ENCODE measurements around the gene FADS3.

FADS3 gene

DNA sequence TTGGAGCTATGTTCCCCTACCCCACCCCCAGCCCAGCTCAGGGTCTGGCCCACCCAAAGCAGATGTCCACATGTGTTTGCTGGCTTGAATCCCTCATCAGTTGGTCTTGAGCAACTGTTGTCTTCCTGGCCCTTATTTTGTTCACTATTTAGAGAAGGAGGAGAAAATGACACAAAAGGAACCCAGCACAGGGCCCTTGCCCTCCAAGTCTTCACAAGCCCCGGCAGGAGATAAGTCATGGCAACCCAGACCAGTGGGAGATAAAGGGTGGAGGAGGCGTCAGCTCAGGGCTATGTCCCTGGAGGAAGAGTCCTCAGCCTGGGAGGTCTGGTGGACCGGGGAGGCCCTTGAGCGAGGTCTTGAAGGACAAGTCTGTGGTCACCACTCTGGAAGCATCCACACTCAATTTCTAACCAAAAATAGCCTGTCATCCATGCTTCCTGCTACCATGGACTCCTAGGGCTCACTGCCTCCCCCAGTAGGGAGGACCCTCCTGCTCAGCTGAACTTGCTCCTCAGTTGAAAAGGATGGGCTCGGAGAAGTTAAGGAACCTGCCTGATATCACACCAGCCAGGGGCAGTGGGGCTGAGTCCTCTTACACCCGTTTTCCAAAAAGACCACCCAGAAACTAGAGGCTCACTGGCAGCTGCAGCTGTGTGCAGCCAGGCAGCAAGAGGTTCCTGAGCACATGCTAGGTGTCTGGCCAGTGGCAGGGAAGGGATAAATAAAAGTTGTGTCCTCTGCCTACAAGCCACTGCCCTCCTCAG is 27.8 kb upstream of the FADS3 start:
- TF ChIP-seq, protein P1, sequence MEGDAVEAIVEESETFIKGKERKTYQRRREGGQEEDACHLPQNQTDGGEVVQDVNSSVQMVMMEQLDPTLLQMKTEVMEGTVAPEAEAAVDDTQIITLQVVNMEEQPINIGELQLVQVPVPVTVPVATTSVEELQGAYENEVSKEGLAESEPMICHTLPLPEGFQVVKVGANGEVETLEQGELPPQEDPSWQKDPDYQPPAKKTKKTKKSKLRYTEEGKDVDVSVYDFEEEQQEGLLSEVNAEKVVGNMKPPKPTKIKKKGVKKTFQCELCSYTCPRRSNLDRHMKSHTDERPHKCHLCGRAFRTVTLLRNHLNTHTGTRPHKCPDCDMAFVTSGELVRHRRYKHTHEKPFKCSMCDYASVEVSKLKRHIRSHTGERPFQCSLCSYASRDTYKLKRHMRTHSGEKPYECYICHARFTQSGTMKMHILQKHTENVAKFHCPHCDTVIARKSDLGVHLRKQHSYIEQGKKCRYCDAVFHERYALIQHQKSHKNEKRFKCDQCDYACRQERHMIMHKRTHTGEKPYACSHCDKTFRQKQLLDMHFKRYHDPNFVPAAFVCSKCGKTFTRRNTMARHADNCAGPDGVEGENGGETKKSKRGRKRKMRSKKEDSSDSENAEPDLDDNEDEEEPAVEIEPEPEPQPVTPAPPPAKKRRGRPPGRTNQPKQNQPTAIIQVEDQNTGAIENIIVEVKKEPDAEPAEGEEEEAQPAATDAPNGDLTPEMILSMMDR (IDR thresholded peaks at IDR 0.05; ENCODE audit: low read depth, low read length, missing control alignments): no peak
- DNase-seq (ENCODE audit: low read depth): no peak

DNA sequence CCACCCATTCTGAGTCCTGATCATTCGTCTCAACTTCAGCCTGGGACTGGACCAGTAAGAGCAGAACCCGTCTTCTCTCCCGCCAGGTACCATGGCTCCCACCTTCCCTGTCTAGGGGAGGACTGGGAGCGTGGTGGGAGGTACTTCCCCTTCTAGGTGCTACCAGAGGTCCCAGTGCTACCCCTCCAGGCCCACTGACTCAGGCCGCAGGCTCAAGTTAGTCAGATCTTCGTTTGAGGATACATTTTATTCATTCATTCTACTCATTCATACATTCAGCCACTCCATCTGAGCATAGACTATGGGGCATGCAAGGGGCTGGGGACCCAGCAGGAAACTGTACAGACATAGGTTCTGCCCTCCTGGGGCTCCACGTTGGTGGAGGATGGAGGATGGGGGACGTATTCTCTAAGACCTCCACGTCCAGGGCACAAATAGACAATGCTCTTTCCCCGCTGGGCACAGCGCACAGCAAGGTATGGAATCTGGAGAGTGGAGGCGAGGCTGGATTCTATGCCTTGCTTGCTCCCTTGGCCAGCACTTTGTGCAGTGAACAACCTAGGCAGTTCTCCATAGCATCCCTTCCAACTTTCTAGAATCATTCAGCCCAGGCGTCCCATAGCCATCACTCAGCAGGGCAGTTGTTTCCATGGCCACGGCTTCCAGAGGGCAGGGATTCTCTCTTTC is 27.0 kb upstream of the FADS3 start:
- no peak for DNase-seq (ENCODE audit: low read depth)
- H3K4me3 ChIP-seq (ENCODE audit: low read depth, low read length): no peak overlapping the region
- TF ChIP-seq, protein P1 (IDR thresholded peaks at IDR 0.05; ENCODE audit: low read depth, low read length, missing control alignments): no peak

More for the DNA sequence above, 27.8 kb upstream of the FADS3 start:
- H3K4me3 ChIP-seq (ENCODE audit: low read depth, low read length): no peak overlapping the region

DNA sequence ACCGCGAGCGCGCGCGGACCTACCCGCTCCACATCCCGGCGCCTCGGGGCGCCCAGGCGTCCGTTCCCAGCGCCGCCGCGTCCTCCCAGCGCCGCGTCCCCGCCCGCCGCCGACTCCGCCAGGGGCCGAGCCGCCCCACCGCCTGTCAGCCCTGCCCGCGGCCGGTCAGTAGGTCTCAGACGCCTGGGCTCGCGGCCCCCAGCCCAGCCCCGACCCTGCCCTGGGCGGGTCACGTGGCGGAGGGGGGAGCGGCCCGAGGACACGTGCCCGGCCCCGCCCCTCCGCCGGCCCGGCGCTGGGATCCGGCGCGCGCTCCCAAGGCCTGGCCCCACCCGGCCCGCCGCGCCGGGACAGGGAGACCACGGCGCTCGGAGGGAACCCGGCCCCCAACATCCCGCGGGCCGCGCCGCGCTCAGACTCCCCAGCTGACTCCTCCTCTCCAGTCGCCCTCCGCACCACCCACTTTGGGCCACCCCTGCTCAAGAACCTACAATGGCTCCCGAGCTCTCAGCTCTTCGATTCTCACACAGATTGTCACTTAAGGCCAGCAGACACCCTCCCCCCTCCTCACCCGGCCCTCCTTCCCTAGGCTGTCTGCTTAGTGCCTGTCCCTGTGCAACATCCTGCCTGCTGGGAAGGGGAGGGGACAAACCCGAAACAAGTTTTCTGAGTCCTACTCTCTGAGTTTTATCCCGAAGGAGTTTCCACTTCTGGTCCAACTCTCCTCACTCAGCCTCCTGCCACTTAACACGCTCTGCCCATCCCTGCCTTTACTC is 26.2 kb upstream of the FADS3 start, which contains the start of gene RAB3IL1:
TSS of gene RAB3IL1 (minus strand) at position 233 of the 776 bp plus-strand sequence. CDS start at position 34, 199 bp downstream.
- TF ChIP-seq, protein P1 (IDR thresholded peaks at IDR 0.05; ENCODE audit: low read depth, low read length, missing control alignments): no peak
- DNase-seq (ENCODE audit: low read depth): no peak
- H3K4me3 ChIP-seq (ENCODE audit: low read depth, low read length): no peak within 1 kb of the TSS; the same call in 1 of the 2 replicates

- DNase-seq (ENCODE audit: low read depth): no peak
- TF ChIP-seq, protein P1 (IDR thresholded peaks at IDR 0.05; ENCODE audit: low read depth, low read length, missing control alignments): no peak
- no peak overlapping the region; the same call in 1 of the 2 replicates for H3K4me3 ChIP-seq (ENCODE audit: low read depth, low read length)
These were observed 25.5 kb upstream of the FADS3 start for GRCh38 chr11:61916737-61917333.

DNA sequence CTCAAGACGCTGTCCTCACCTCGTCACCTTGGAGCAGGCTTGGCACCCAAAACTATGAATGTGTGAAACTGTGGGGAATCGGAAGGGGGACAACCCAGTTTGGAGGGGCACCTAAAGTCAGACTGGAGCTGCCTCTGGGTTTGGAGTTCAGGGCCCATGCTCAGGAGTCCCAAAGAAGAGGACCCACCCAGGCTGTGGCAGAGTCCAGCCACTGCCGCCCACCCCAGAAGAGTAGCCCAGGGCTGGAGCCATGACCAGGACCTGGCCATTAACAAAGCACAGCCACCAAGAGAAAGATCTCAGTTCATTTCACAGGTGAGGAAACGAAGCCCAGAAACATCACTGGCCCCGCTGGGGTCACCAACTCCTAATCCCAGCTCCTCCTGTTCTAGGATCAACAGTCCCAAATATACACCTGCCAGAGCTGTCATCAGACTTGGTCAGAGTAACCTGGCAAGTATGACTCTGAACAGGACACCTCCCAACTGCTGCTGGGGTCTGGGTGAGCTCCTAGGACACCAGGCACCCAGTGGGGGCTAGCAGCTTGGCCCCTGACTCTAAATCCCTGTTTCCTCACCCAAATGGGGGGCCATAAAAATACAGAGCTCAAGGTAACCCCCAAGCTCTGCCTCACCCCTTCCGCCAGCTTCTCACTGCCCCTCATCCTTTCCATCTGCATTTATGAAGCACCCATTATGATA is 23.3 kb upstream of the FADS3 start:
- TF ChIP-seq, protein P1 (IDR thresholded peaks at IDR 0.05; ENCODE audit: low read depth, low read length, missing control alignments): no peak
- DNase-seq (ENCODE audit: low read depth): no peak
- H3K4me3 ChIP-seq (ENCODE audit: low read depth, low read length): no peak overlapping the region
